GM18508 (cell line): Measurements from ENCODE around the gene GRID2IP.
"Not testable (repeated sequence)": the region's sequence is repeated elsewhere in the genome, so short reads cannot be mapped to it uniquely, and the experiment has no call there.

Source experiments
- ATAC-seq: cut with Tn5 transposase; IDR thresholded peaks from one replicate; pipeline ENCODE4 v1.9.1; 2021; ENCODE audit warnings: moderate number of reproducible peaks; ENCODE audit not compliant: insufficient read depth, unreplicated experiment

GRID2IP gene

DNA sequence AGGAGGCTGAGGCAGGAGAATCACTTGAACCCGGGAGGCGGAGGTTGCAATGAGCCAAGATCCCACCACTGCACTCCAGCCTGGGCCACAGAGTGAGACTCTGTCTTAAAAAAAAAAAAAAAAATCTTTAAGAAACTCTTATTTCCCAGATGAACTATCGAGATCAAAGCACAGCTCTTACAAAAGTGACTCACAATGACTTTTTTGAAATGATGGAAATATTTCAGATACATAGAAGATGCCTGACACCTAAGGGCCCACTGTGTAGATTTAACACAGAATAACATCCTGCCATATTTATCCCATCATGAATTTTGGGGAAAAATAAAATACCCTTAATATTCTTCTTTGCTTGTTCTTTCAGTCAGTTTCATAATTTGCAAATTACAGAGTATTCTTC, 92.6 kb downstream of the GRID2IP start:
- not testable (repeated sequence) for ATAC-seq

DNA sequence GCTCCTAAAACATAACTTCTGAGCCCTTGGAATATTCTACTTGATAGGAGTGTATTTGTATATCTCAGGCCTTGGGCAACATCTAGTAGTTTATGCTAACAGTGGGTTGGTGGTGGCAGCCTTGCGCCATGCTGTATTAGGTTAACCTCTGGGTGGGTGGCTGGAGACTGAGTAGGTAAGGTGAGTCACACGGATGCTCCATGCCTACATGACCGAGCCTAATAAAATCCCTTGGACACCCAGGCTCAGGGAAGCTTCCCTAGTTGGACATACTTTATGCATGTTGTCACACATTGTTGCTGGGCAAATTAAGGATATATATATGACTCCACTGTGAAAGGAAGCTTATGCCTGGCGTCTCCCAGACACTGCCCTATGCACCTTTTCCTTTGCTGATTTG, 97.5 kb downstream of the GRID2IP start:
- no peak for ATAC-seq

DNA sequence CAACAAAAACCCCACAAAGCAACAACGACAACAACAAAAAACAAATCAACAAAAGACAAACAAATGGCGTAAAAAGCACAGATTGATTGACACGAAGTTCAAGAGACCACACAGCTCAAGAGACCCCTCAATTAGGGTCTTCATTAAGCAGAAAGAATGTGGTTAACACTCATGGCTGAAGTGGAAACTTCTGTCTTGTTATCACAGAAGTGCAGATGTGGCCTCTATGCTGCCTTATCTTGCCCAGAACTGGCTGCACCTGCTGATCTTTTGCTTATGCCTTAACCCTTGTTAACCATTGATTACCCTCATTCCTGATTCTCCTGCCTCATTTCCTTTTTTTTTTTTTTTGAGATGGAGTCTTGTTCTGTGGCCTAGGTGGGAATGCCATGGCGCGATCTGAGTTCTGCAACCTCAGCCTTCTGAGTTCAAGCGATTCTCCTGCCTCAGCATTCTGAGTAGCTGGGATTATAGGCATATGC, 100.0 kb downstream of the GRID2IP start:
- ATAC-seq: no peak

DNA sequence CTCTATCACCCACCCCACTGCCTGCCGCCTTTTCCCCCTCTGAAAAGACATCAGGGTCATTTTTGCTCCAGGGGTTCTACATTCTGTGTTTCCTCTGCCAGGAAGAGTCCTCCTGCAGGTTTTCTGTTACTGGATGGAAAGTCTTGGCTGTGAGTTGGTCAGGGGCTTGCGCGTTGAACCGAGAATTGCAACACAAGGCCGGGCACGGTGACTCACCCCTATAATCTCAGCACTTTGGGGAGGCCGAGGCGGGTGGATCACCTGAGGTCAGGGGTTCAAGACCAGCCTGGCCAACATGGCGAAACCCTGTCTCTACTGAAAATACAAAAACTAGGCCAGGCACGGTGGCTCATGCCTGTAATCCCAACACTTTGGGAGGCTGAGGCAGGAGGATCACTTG, 100.7 kb downstream of the GRID2IP start:
- ATAC-seq: not testable (repeated sequence)

DNA sequence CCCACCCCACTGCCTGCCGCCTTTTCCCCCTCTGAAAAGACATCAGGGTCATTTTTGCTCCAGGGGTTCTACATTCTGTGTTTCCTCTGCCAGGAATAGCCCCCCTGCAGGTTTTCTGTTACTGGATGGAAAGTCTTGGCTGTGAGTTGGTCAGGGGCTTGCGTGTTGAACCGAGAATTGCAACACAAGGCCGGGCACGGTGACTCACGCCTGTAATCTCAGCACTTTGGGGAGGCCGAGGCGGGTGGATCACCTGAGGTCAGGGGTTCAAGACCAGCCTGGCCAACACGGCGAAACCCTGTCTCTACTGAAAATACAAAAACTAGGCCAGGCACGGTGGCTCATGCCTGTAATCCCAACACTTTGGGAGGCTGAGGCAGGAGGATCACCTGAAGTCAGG, 101.4 kb downstream of the GRID2IP start:
- not testable (repeated sequence) for ATAC-seq

DNA sequence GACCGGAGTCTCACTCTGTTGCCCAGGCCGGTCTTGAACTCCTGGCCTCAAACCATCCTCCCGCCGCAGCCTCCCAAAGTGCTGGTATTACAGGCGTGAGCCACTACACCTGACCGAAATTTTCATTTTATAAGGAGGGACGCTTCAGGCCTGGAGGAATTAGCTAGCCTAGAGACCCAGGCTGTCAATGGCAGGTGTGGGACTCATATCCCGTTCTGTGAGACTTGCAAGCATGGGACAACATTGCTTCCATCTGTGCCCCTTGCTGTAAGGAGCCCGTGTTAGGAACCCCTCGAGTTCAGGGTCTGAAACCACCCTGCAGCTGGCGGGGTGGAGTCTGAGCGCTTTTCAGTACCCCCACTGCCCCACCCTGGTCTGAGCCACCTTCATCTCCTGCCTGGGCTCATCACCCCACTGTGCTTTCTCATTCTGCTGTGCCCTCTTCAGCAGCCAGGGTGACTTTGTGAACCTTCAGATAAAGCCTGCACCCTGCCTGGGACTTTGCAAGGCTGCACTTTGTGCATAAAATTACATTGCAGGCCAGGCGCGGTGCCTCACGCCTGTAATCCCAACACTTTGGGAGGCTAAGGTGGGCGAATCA, 102.2 kb downstream of the GRID2IP start:
- no peak for ATAC-seq

DNA sequence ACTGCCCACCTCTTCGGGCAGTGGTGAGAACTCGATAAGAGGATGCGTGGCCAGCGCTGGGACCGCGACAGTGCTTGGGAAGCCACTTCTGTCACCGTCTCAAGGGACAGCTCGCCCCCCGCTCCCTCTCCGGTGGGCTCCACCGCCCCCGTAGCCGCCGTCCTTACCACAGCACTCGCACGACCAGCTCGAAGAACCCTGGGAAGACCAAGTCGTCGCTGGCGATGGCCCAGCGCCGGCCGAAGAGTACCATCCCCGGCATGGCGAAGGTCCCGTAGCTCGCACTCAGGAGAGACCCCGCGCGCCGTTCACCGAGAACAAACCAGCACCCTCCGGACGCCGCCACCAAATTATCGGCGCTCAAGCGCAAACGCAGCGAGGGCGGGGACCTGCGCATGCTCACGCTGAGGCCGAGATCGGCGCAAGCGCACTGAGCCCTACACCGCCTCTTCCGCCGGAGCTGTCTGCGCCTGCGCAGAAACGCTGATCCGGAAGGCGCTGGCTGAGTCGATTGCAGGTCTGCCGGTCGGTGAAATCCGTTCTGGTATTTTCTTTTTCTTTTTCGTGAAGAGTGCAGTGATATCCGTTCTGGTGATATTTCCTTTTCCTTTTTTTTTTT, 103.6 kb downstream of the GRID2IP start, which contains the start of gene DAGLB:
DAGLB (minus strand) TSS at position 374 of the 619 bp plus-strand sequence; CDS start at position 262, 112 bp downstream.
- no peak for ATAC-seq
